Naive thymus-derived CD4-positive, alpha-beta T cell (primary cell): Measurements from ENCODE around the gene HP1BP3. TPM values are rescaled to one million over a fixed set of nuclear protein-coding genes. Genes with fewer than 3 reads are reported as not detected.

Experiments
- ATAC-seq: fragments of 150-1000 bp; cut with Tn5 transposase; 2 replicates; pipeline ENCODE4 v1.10.0; 2021; ENCODE audit warnings: mild to moderate bottlenecking, moderate library complexity
- CTCF ChIA-PET: fragments of 350-600 bp; sonication (Branson Sonifier 250); formaldehyde crosslinking; loops from one replicate; lab custom pipeline; 2021; ENCODE audit warnings: antibody characterized with exemption; lab: Charles Lee
- POLR2A ChIA-PET: fragments of 350-600 bp; sonication (Branson Sonifier 250); formaldehyde crosslinking; loops from one replicate; lab custom pipeline; 2021; ENCODE audit warnings: antibody characterized with exemption, inconsistent platforms; lab: Charles Lee
- DNase-seq, 9 donors: peaks; one replicate each; pipeline versions ENCODE4 v3.0.0 to v3.0.0-alpha.2; 2020 to 2022; ENCODE audit warnings: mixed read lengths in 1 of 9
- H3K27ac ChIP-seq: one replicate; pipeline ENCODE4 v1.7.0; 2013; ENCODE audit warnings: mild to moderate bottlenecking, low read depth, low read length, moderate library complexity
- H3K27me3 ChIP-seq, 2 donors: one replicate each; pipeline ENCODE4 v1.7.0; 2013; ENCODE audit warnings: low read length in 2 of 2, mild to moderate bottlenecking in 2 of 2, moderate library complexity in 2 of 2; ENCODE audit not compliant: control insufficient read depth in 2 of 2, insufficient read depth in 2 of 2
- H3K36me3 ChIP-seq, 3 experiments: 1 replicate in 2 of 3; 2 replicates in 1 of 3; pipeline ENCODE4 v1.7.0; 2013; ENCODE audit warnings: low read length in 3 of 3, mild to moderate bottlenecking in 3 of 3, moderate library complexity in 1 of 3; ENCODE audit not compliant: insufficient read depth in 3 of 3, control insufficient read depth in 2 of 3
- H3K4me1 ChIP-seq, 2 donors: one replicate each; pipeline ENCODE4 v1.7.0; 2013; ENCODE audit warnings: low read length in 2 of 2, mild to moderate bottlenecking in 2 of 2, moderate library complexity in 1 of 2; ENCODE audit not compliant: control insufficient read depth in 2 of 2, insufficient read depth in 2 of 2
- H3K4me3 ChIP-seq: 2 replicates; pipeline ENCODE4 v1.7.0; 2013; ENCODE audit warnings: mild to moderate bottlenecking, low read length
- H3K9me3 ChIP-seq, 3 experiments: 1 replicate in 2 of 3; 2 replicates in 1 of 3; pipeline ENCODE4 v1.7.0; 2013; ENCODE audit warnings: low read length in 3 of 3; ENCODE audit not compliant: control insufficient read depth in 2 of 3
- H3K27ac Mint-ChIP-seq, 9 donors: one replicate each; pipeline ENCODE4 v1.8.0; 2020 to 2022; ENCODE audit warnings: mixed read lengths in 9 of 9, mild to moderate bottlenecking in 8 of 9, moderate library complexity in 5 of 9, inconsistent platforms in 2 of 9
- H3K27me3 Mint-ChIP-seq, 5 donors: one replicate each; pipeline ENCODE4 v1.8.0; 2021 to 2022; ENCODE audit warnings: mixed read lengths in 5 of 5, mild to moderate bottlenecking in 1 of 5
- H3K36me3 Mint-ChIP-seq, 5 donors: one replicate each; pipeline ENCODE4 v1.8.0; 2020 to 2022; ENCODE audit warnings: mixed read lengths in 5 of 5, mild to moderate bottlenecking in 3 of 5, inconsistent platforms in 1 of 5
- H3K4me1 Mint-ChIP-seq, 7 donors: one replicate each; pipeline ENCODE4 v1.8.0; 2020 to 2022; ENCODE audit warnings: mixed read lengths in 7 of 7, mild to moderate bottlenecking in 3 of 7, inconsistent platforms in 1 of 7
- H3K4me3 Mint-ChIP-seq, 10 donors: one replicate each; pipeline ENCODE4 v1.8.0; 2020 to 2022; ENCODE audit warnings: mild to moderate bottlenecking in 10 of 10, mixed read lengths in 10 of 10, moderate library complexity in 6 of 10, inconsistent platforms in 2 of 10
- H3K9me3 Mint-ChIP-seq, 11 donors: one replicate each; pipeline ENCODE4 v1.8.0; 2020 to 2022; ENCODE audit warnings: mixed read lengths in 11 of 11, mild to moderate bottlenecking in 4 of 11, inconsistent platforms in 1 of 11, moderate library complexity in 1 of 11
- intact Hi-C, 2 donors: fragments of 100-400 bp; cut with micrococcal nuclease; formaldehyde crosslinking; loops; one replicate each; pipeline ENCODE4 v1.15.1; 2023
- polyA plus RNA-seq, 2 donors: library from polyadenylated mRNA; unstranded; fragments of 300-500 nt; fragmentation: Illumina TruSeq; gene quantifications; one replicate each; pipeline ENCODE4 v1.2.3, GENCODE V29; 2021
- total RNA-seq, 6 experiments: library from RNA in 5 of 6; stranded (reverse) in 5 of 6; gene quantifications; 1 replicate in 5 of 6; 2 replicates in 1 of 6; pipeline ENCODE4 v1.2.3 and lab custom pipeline; 2021 to 2026

The HP1BP3 gene
- total and polyA plus RNA-seq, 7 experiments from 2014 or later, result 234 to 417 (median 288) TPM

GRCh38 chr1:20760322-20760721 is 26.8 kb downstream of the HP1BP3 start:
- Mint-ChIP-seq H3K4me1 (no peaks in the 10 kb centered on the region), H3K27me3 (no peaks in the 10 kb centered on the region), H3K27ac (no peak overlapping the region), H3K9me3 (no peaks in the 10 kb centered on the region), H3K36me3 (peaks cover 15 to 54% (median 35%) of the 10 kb centered on the region in 5 donors), H3K4me3 (no peak overlapping the region)
- DNase-seq, result no peak
- ATAC-seq, result no peak
- Histone ChIP-seq H3K27ac (no peak overlapping the region), H3K27me3 (no peaks in the 10 kb centered on the region), H3K4me1 (no peaks in the 10 kb centered on the region), H3K36me3 (peaks cover 13 to 95% (median 34%) of the 10 kb centered on the region in 3 experiments), H3K9me3 (no peaks in the 10 kb centered on the region), H3K4me3 (no peak overlapping the region)
- ChIA-PET POLR2A (no interaction called here), CTCF (interaction anchor here (0.6 kb wide), 1 partner anchor 1573 kb away, joined by 3 read pairs; no protein-coding TSS in a partner anchor)
- intact Hi-C loops, result no loop called here

- Mint-ChIP-seq H3K36me3 (peaks cover 9 to 31% (median 18%) of the 10 kb centered on the region in 5 donors), H3K4me1 (peaks cover 0 to 4% (median 0%) of the 10 kb centered on the region in 7 donors), H3K9me3 (no peaks in the 10 kb centered on the region), H3K27me3 (no peaks in the 10 kb centered on the region), H3K4me3 (no peak overlapping the region), H3K27ac (peak overlapping the region in 3 of 9 donors; percentile 12 to 69 (median 14))
- H3K27ac ChIP-seq, result no peak overlapping the region
- no peak overlapping the region for H3K4me3 ChIP-seq
- H3K36me3 ChIP-seq, result peaks cover 10 to 73% (median 23%) of the 10 kb centered on the region in 3 experiments
- intact Hi-C loops, result no loop called here
- ChIA-PET POLR2A (interaction anchor here (0.6 kb wide), 1 partner anchor 35 kb away, joined by 4 read pairs; no protein-coding TSS in a partner anchor), CTCF (no interaction called here)
- ATAC-seq (no peak), DNase-seq (no peak)
- H3K9me3 ChIP-seq, result no peaks in the 10 kb centered on the region
- H3K27me3 ChIP-seq, result no peaks in the 10 kb centered on the region
- H3K4me1 ChIP-seq, result no peaks in the 10 kb centered on the region
Measured at GRCh38 chr1:20753589-20753988, 33.5 kb downstream of the HP1BP3 start.

- Mint-ChIP-seq H3K36me3 (peaks cover 9 to 35% (median 20%) of the 10 kb centered on the region in 5 donors), H3K4me3 (no peak overlapping the region), H3K27ac (no peak overlapping the region), H3K9me3 (no peaks in the 10 kb centered on the region), H3K27me3 (no peaks in the 10 kb centered on the region), H3K4me1 (peaks cover 0 to 4% (median 0%) of the 10 kb centered on the region in 7 donors)
- Histone ChIP-seq H3K4me1 (no peaks in the 10 kb centered on the region), H3K27me3 (no peaks in the 10 kb centered on the region), H3K4me3 (no peak overlapping the region), H3K36me3 (peaks cover 16 to 77% (median 26%) of the 10 kb centered on the region in 3 experiments), H3K27ac (no peak overlapping the region), H3K9me3 (no peaks in the 10 kb centered on the region)
- ChIA-PET POLR2A (no interaction called here), CTCF (interaction anchor here (0.5 to 1.1 kb wide), 2 partner anchors 55 to 465 kb away, joined by 3 to 5 read pairs; no protein-coding TSS in a partner anchor)
- ATAC-seq (no peak), DNase-seq (no peak)
- intact Hi-C loops, result no loop called here
Measured at GRCh38 chr1:20751462-20751990, 35.6 kb downstream of the HP1BP3 start.

- Histone ChIP-seq H3K4me1 (no peaks in the 10 kb centered on the region), H3K9me3 (no peaks in the 10 kb centered on the region), H3K27ac (no peak overlapping the region), H3K4me3 (no peak overlapping the region), H3K36me3 (peaks cover 21 to 80% (median 38%) of the 10 kb centered on the region in 3 experiments), H3K27me3 (no peaks in the 10 kb centered on the region)
- DNase-seq (no peak), ATAC-seq (no peak)
- POLR2A ChIA-PET, result no interaction called here
- Mint-ChIP-seq H3K27me3 (no peaks in the 10 kb centered on the region), H3K9me3 (no peaks in the 10 kb centered on the region), H3K4me3 (no peak overlapping the region), H3K4me1 (peaks cover 0 to 4% (median 0%) of the 10 kb centered on the region in 7 donors), H3K27ac (peak overlapping the region in 1 of 9 donors; percentile 15), H3K36me3 (peaks cover 3 to 44% (median 19%) of the 10 kb centered on the region in 5 donors)
- CTCF ChIA-PET, result no interaction called here
- intact Hi-C loops, result no loop called here
Measured at GRCh38 chr1:20742671-20743070, 44.4 kb downstream of the HP1BP3 start.

GRCh38 chr1:20740781-20741180 is 46.3 kb downstream of the HP1BP3 start:
- intact Hi-C loops, result no loop called here
- Histone ChIP-seq H3K36me3 (peaks cover 15 to 69% (median 20%) of the 10 kb centered on the region in 3 experiments), H3K27ac (no peak overlapping the region), H3K9me3 (no peaks in the 10 kb centered on the region), H3K4me1 (no peaks in the 10 kb centered on the region), H3K4me3 (no peak overlapping the region), H3K27me3 (no peaks in the 10 kb centered on the region)
- Mint-ChIP-seq H3K27ac (no peak overlapping the region), H3K4me1 (peaks cover 0 to 4% (median 0%) of the 10 kb centered on the region in 7 donors), H3K4me3 (no peak overlapping the region), H3K27me3 (no peaks in the 10 kb centered on the region), H3K36me3 (peaks cover 3 to 41% (median 17%) of the 10 kb centered on the region in 5 donors), H3K9me3 (no peaks in the 10 kb centered on the region)
- ChIA-PET POLR2A (no interaction called here), CTCF (no interaction called here)
- DNase-seq (no peak), ATAC-seq (no peak)

- peak overlapping the region in 3 of 9 donors; percentile 34 to 73 (median 38) for H3K27ac Mint-ChIP-seq
Measured at GRCh38 chr1:20739225-20739624, 47.9 kb downstream of the HP1BP3 start.

More at GRCh38 chr1:20739225-20739624, 47.9 kb downstream of the HP1BP3 start:
- peaks cover 5 to 54% (median 5%) of the 10 kb centered on the region in 3 experiments for H3K36me3 ChIP-seq
- POLR2A ChIA-PET, result interaction anchor here (1.1 kb wide), 1 partner anchor 20 kb away, joined by 3 read pairs; no protein-coding TSS in a partner anchor
- H3K27ac ChIP-seq, result no peak overlapping the region
- Mint-ChIP-seq H3K36me3 (peaks cover 3 to 33% (median 14%) of the 10 kb centered on the region in 5 donors), H3K27me3 (no peaks in the 10 kb centered on the region), H3K9me3 (no peaks in the 10 kb centered on the region), H3K4me3 (no peak overlapping the region), H3K4me1 (peaks cover 0 to 4% (median 0%) of the 10 kb centered on the region in 7 donors)
- CTCF ChIA-PET, result interaction anchor here (1.3 kb wide), 1 partner anchor 42 kb away, joined by 4 read pairs; no protein-coding TSS in a partner anchor
- intact Hi-C loops, result no loop called here
- DNase-seq, result no peak
- H3K27me3 ChIP-seq, result no peaks in the 10 kb centered on the region
- H3K4me3 ChIP-seq, result no peak overlapping the region
- ATAC-seq, result no peak
- H3K9me3 ChIP-seq, result no peaks in the 10 kb centered on the region
- H3K4me1 ChIP-seq, result no peaks in the 10 kb centered on the region
